HepG2 (cell line): ENCODE data around the gene MBOAT7. TPM values are rescaled to one million over a fixed set of nuclear protein-coding genes. Genes with fewer than 3 reads are reported as not detected.

Experiments used
- ATAC-seq: fragments of 200-7000 bp; cut with Tn5 transposase; 3 replicates; pipeline ENCODE4 v1.9.1; 2020; ENCODE audit warnings: mild to moderate bottlenecking, moderate library complexity
- BruUV-seq: library from RNA; stranded (reverse); fragments of 400-500 nt; replicated peaks from 2 replicates; lab custom pipeline; 2021; lab: Mats Ljungman, UMichigan
- CTCF ChIA-PET: fragments of 300-600 bp; formaldehyde crosslinking; extraction: SDS; loops from one replicate; lab custom pipeline; 2021; ENCODE audit warnings: low total read pairs, inconsistent platforms, low intra/inter-chr PET ratio; lab: Yijun Ruan, JAX
- POLR2A ChIA-PET: fragments of 350-600 bp; sonication (Branson Sonifier 250); formaldehyde crosslinking; loops from one replicate; lab custom pipeline; 2020; ENCODE audit warnings: antibody characterized with exemption, inconsistent platforms; lab: Yijun Ruan, JAX
- DNase-seq: peaks from one replicate; pipeline ENCODE4 v3.0.0-alpha.2; 2015; ENCODE audit warnings: low spot score
- FAIRE-seq: peaks from 3 replicates; lab custom pipeline; 2011; peaks lifted over from hg19 to GRCh38; lab: Jason Lieb, UNC
- H2AFZ ChIP-seq: one replicate; pipeline ENCODE4 v1.6.1; 2011; ENCODE audit warnings: low read length, inconsistent platforms
- H3K27ac ChIP-seq: fragments of 300-600 bp; 3 replicates; pipeline ENCODE4 v1.8.0; 2011; ENCODE audit warnings: mixed run types, mild to moderate bottlenecking, mixed read lengths, low read length, inconsistent platforms; ENCODE audit not compliant: insufficient read depth; ENCODE audit errors: extremely low read length
- H3K27me3 ChIP-seq, 2 experiments: fragments of 200-600 bp in 1 of 2; 2 replicates in 1 of 2; 3 replicates in 1 of 2; pipeline versions ENCODE4 v1.6.0 to v1.8.0; 2011; ENCODE audit warnings: low read length in 2 of 2, mild to moderate bottlenecking in 2 of 2, moderate library complexity in 2 of 2, inconsistent platforms in 1 of 2; ENCODE audit not compliant: insufficient read depth in 2 of 2, control insufficient read depth in 1 of 2
- H3K36me3 ChIP-seq, 2 experiments: fragments of 200-600 bp in 1 of 2; replicated peaks in 1 of 2; 2 replicates in 1 of 2; 3 replicates in 1 of 2; pipeline versions ENCODE4 v1.5.1 to v1.8.0; 2011; ENCODE audit warnings: low read length in 2 of 2, inconsistent platforms in 1 of 2; ENCODE audit not compliant: insufficient read depth in 2 of 2, control insufficient read depth in 1 of 2
- H3K4me1 ChIP-seq: 2 replicates; pipeline ENCODE4 v1.5.1; 2012; ENCODE audit warnings: low read length, inconsistent platforms; ENCODE audit not compliant: insufficient read depth
- H3K4me2 ChIP-seq: 2 replicates; pipeline ENCODE4 v1.6.0; 2011; ENCODE audit warnings: low read depth, low read length, inconsistent platforms
- H3K4me3 ChIP-seq, 3 experiments: fragments of 200-600 bp in 1 of 3; sonication (generic), shearing (Covaris generic) in 1 of 3; replicated peaks in 1 of 3; 2 replicates each; pipeline ENCODE4 v1.5.1; 2011 to 2016; ENCODE audit warnings: low read length in 3 of 3, inconsistent platforms in 2 of 3, low read depth in 2 of 3, mild to moderate bottlenecking in 2 of 3, control low read depth in 1 of 3, mixed read lengths in 1 of 3; ENCODE audit not compliant: insufficient read depth in 1 of 3
- H3K79me2 ChIP-seq: one replicate; pipeline ENCODE4 v1.6.1; 2011; ENCODE audit warnings: low read length, inconsistent platforms; ENCODE audit not compliant: insufficient read depth
- H3K9ac ChIP-seq: 2 replicates; pipeline ENCODE4 v1.6.0; 2011; ENCODE audit warnings: mild to moderate bottlenecking, low read depth, low read length, inconsistent platforms; ENCODE audit not compliant: insufficient read depth
- H3K9me3 ChIP-seq: 2 replicates; pipeline ENCODE4 v1.5.1; 2012; ENCODE audit warnings: mild to moderate bottlenecking, low read length
- H4K20me1 ChIP-seq: 2 replicates; pipeline ENCODE4 v1.6.0; 2011; ENCODE audit warnings: inconsistent platforms, mild to moderate bottlenecking, low read length, moderate library complexity; ENCODE audit not compliant: insufficient read depth
- CBX2 ChIP-seq, 2 experiments: fragments of 200-600 bp in 1 of 2; sonication (generic); formaldehyde crosslinking in 1 of 2; IDR thresholded peaks; 2 replicates each; pipeline versions ENCODE4 v1.7.0 to v1.8.1; 2018 to 2022; ENCODE audit warnings: low read depth in 2 of 2, low read length in 1 of 2, mild to moderate bottlenecking in 1 of 2, missing genetic modification reagents in 1 of 2
- GFI1 ChIP-seq: sonication (generic); formaldehyde crosslinking; IDR thresholded peaks from 2 replicates; pipeline ENCODE4 v1.5.0; 2020; ENCODE audit warnings: missing genetic modification reagents, mild to moderate bottlenecking, borderline replicate concordance
- RBFOX2 ChIP-seq: fragments of 200-400 bp; formaldehyde crosslinking; IDR thresholded peaks from 2 replicates; pipeline ENCODE4 v1.6.1; 2017; ENCODE audit warnings: low read depth, mild to moderate bottlenecking, low read length
- SIX4 ChIP-seq: sonication (generic); formaldehyde crosslinking; IDR thresholded peaks from 2 replicates; pipeline ENCODE4 v1.4.0; 2020; ENCODE audit warnings: missing genetic modification reagents
- STAT5B ChIP-seq: sonication (generic); formaldehyde crosslinking; IDR thresholded peaks from 2 replicates; pipeline ENCODE4 v1.4.0; 2020; ENCODE audit warnings: missing genetic modification reagents
- TBL1XR1 ChIP-seq: fragments of 150-350 bp; IDR thresholded peaks from 2 replicates; pipeline ENCODE4 v1.6.1; 2014; ENCODE audit warnings: borderline replicate concordance, low read length; ENCODE audit not compliant: partially characterized antibody
- ZBTB3 ChIP-seq: sonication (generic); formaldehyde crosslinking; IDR thresholded peaks from 2 replicates; pipeline ENCODE4 v1.4.0; 2020; ENCODE audit warnings: low read depth, mild to moderate bottlenecking, moderate library complexity, missing genetic modification reagents, borderline replicate concordance
- ZSCAN22 ChIP-seq: sonication (generic); formaldehyde crosslinking; IDR thresholded peaks from 2 replicates; pipeline ENCODE4 v1.4.0; 2020; ENCODE audit warnings: mild to moderate bottlenecking, missing genetic modification reagents
- WGBS: methylation state at CpG from one replicate; pipeline ENCODE4 v1.1.6; 2017; ENCODE audit warnings: low lambda C conversion rate; 5-methylcytosine and 5-hydroxymethylcytosine counted together
- in situ Hi-C: cut with HindIII; loops from 2 replicates; pipeline ENCODE4 v1.10.0; 2017; ENCODE audit warnings: low pct_unique_long_range_greater_than_20kb; ENCODE audit not compliant: extremely low pct_ligation_motif_present
- intact Hi-C: fragments of 100-400 bp; cut with micrococcal nuclease; formaldehyde crosslinking; loops from one replicate; pipeline ENCODE4 v1.10.0; 2022; ENCODE audit not compliant: unreplicated experiment
- polyA plus RNA-seq, 8 experiments: library from polyadenylated mRNA; depleted of rRNA in 3 of 8; stranded (reverse) in 7 of 8; unstranded in 1 of 8; fragments of >200 nt; fragmentation: Illumina TruSeq in 4 of 8; extraction: Trizol in 4 of 8; gene quantifications; 2 replicates each; pipeline versions ENCODE4 v1.2.1 to v1.2.3, GENCODE V29; 2011 to 2016; ENCODE audit warnings: low read depth in 4 of 8, missing spikeins in 1 of 8, mixed read lengths in 1 of 8; ENCODE audit not compliant: insufficient read depth in 1 of 8
- total RNA-seq, 5 experiments: library from RNA; depleted of rRNA; stranded (reverse); fragments of >200 nt; fragmentation: Illumina TruSeq; extraction: Trizol; gene quantifications; 2 replicates each; pipeline ENCODE4 v1.2.3, GENCODE V29; 2016; ENCODE audit warnings: low read depth in 1 of 5
- TF ChIP-seq, protein P1 (sequence below): sonication (generic); formaldehyde crosslinking; IDR thresholded peaks from 2 replicates; pipeline ENCODE4 v1.8.0; 2022; ENCODE audit warnings: missing genetic modification reagents, low read depth, mild to moderate bottlenecking, borderline replicate concordance

Gene MBOAT7
- total and polyA plus RNA-seq, 2 of the 13 experiments (the other 11 are each of a cell fraction or from before 2014, with no cell fraction given): 22.2 to 25.5 TPM

DNA sequence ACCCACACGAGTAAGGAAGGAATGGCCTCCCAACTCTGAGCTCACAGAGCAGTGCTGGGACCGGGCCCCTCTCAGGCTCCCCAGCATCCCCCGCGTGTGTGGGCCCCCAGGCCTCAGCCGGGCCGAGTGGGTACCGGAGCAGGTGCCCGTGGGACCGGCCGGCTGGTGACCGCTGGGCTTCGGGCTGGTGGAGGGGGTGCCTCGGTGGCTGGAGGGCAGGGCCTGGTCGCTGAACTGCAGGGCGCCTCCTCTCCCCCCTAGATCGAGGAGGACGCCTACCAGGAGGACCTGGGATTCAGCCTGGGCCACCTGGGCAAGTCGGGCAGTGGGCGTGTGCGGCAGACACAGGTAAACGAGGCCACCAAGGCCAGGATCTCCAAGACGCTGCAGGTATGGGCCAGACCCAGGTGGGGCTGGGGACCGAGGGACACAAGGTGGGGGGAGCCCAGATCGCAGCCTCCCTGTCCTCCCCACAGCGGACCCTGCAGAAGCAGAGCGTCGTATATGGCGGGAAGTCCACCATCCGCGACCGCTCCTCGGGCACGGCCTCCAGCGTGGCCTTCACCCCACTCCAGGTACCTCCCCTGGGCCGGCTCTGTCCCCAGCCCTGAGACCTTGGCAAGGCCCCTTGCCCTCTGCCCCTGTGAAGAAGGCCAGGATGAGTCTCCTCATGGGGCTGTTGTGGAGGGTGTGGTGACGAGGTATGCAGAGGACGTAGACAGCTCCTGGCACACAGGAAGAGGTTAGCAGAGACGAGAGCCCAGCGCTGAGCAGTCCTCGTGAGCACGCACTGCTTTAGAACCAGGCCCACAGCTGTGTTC, 60.4 kb downstream of the MBOAT7 start (continued):
- TF ChIP-seq ZBTB3 (CRISPR knock-in tag) (no peak), GFI1 (CRISPR knock-in tag) (no peak), RBFOX2 (peak; percentile 32; the same call in 1 of the 2 replicates), CBX2 (IDR thresholded peaks at IDR 0.05; ENCODE audit: low read depth, low read length) (no peak), CBX2 (CRISPR knock-in tag; IDR thresholded peaks at IDR 0.05; ENCODE audit: low read depth) (no peak)
- TF ChIP-seq, all 625 proteins: peak for 2

DNA sequence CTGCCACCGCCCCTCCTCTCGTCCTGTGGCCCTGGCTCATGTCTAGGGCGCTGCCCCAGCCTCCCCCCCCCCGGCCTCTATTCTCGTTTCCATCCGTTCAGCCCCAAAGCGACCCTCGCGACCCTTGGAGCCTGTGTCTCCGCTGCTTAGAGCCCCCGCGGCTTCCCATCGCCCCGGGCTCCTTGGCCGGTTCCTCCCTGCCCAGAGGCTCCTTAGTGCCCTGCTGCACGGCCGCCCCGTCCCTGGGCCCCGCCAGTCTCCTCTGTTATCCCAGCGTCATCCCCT, 61.0 kb downstream of the MBOAT7 start:
- no peak overlapping the region for H3K4me2 ChIP-seq
- BruUV-seq: no TSS peak
- H3K27ac ChIP-seq: no peak overlapping the region
- H3K9ac ChIP-seq: no peak overlapping the region
- H4K20me1 ChIP-seq: no peaks in the 10 kb centered on the region
- H3K27me3 ChIP-seq: no peaks in the 10 kb centered on the region
- POLR2A ChIA-PET: no interaction called here
- CTCF ChIA-PET: no interaction called here
- WGBS: 95% methylated on average over 20 of the region's 20 CpGs
- H2AFZ ChIP-seq: no peak overlapping the region
- intact Hi-C loops (no loop called here), in situ Hi-C loops (no loop called here)
- DNase-seq (no peak), ATAC-seq (no peak), FAIRE-seq (no peak)
- peaks cover 15 to 51% of the 10 kb centered on the region in 2 experiments; a peak in 4 of 5 replicates for H3K36me3 ChIP-seq
- TF ChIP-seq ZSCAN22 (CRISPR knock-in tag) (no peak), TBL1XR1 (no peak), SIX4 (CRISPR knock-in tag) (no peak), STAT5B (CRISPR knock-in tag) (no peak)
- TF ChIP-seq, protein P1, sequence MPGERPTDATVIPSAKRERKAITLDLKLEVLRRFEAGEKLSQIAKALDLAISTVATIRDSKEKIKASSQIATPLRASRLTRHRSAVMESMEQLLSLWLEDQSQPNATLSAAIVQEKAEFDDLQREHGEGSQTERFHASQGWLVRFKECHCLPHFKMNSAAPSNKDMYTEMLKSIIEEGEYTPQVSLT (CRISPR knock-in tag): no peak
- no peaks in the 10 kb centered on the region for H3K79me2 ChIP-seq
- peaks cover under 1% of the 10 kb centered on the region; the same call in 1 of the 2 replicates for H3K9me3 ChIP-seq
- H3K4me3 ChIP-seq: no peak overlapping the region
- H3K4me1 ChIP-seq: no peaks in the 10 kb centered on the region
